ENCODE measurements around the gene SKOR1. TPM values are rescaled to one million over a fixed set of nuclear protein-coding genes. Genes with fewer than 3 reads are reported as not detected.

SKOR1 gene
- total RNA-seq, 1 experiment from 2014 or later = 0.22 TPM

DNA sequence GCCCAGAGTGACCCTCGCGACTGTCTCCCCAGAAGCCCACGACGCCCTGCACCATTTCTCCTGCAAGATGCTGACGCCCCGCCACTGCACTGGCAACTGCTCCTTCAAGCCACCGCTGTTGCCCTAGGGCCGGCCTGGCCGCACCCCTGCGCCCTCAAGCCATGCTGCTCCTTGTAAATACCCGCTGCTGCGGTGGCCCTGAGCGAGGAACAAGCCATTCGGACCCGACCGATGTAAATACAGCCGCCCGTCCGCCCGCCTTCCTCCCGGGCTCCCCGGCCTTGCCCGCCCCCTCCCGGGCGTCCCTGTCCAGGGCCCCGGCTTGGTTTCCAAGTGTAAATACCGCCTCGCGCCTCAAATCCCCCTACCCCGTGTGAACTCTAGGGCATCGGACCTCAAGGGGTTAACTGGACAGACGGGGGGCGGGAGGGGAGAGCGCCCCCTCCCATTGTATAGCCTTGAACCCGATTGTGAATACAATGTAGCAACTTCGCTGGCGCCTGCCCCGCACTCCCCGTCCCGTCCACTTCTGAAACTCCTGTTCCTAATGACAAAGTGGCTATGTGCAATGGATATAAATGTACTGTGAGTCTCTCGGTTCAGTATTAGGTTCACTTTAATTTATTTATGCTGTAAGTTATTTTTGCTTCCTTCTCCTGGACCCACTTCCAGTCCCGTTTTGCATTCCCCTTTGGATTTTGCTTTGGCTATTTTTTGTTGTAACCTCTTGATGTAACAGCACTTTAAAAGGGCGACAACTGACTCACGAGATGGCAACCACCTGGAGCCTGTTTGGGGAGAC, 8.6 kb downstream of the SKOR1 start:
- ATAC-seq (peak; percentile 33), DNase-seq (ENCODE audit: low spot score) (peak; percentile 84)
- Mint-ChIP-seq H3K4me1 (peaks cover 53% of the 10 kb centered on the region), H3K27me3 (ENCODE audit: low read depth) (peaks cover 100% of the 10 kb centered on the region), H3K36me3 (no peaks in the 10 kb centered on the region), H3K27ac (no peak overlapping the region), H3K4me3 (peak overlapping the region; percentile 73), H3K9me3 (no peaks in the 10 kb centered on the region)
- ChIA-PET CTCF (interaction anchor here (0.9 to 2.7 kb wide), 5 partner anchors 9 to 377 kb away, joined by 3 to 31 read pairs (median 16); partner anchors contain the start of gene SKOR1), POLR2A (no interaction called here)
- TF ChIP-seq, protein P1, sequence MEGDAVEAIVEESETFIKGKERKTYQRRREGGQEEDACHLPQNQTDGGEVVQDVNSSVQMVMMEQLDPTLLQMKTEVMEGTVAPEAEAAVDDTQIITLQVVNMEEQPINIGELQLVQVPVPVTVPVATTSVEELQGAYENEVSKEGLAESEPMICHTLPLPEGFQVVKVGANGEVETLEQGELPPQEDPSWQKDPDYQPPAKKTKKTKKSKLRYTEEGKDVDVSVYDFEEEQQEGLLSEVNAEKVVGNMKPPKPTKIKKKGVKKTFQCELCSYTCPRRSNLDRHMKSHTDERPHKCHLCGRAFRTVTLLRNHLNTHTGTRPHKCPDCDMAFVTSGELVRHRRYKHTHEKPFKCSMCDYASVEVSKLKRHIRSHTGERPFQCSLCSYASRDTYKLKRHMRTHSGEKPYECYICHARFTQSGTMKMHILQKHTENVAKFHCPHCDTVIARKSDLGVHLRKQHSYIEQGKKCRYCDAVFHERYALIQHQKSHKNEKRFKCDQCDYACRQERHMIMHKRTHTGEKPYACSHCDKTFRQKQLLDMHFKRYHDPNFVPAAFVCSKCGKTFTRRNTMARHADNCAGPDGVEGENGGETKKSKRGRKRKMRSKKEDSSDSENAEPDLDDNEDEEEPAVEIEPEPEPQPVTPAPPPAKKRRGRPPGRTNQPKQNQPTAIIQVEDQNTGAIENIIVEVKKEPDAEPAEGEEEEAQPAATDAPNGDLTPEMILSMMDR (IDR thresholded peaks at IDR 0.05) = peak; percentile 30
- TF ChIP-seq FOXK1 (CRISPR knock-in tag; IDR thresholded peaks at IDR 0.05) = peak; percentile 63; the same call in 1 of the 2 replicates
- TF ChIP-seq EMX1 (CRISPR knock-in tag; IDR thresholded peaks at IDR 0.05) = no peak

DNA sequence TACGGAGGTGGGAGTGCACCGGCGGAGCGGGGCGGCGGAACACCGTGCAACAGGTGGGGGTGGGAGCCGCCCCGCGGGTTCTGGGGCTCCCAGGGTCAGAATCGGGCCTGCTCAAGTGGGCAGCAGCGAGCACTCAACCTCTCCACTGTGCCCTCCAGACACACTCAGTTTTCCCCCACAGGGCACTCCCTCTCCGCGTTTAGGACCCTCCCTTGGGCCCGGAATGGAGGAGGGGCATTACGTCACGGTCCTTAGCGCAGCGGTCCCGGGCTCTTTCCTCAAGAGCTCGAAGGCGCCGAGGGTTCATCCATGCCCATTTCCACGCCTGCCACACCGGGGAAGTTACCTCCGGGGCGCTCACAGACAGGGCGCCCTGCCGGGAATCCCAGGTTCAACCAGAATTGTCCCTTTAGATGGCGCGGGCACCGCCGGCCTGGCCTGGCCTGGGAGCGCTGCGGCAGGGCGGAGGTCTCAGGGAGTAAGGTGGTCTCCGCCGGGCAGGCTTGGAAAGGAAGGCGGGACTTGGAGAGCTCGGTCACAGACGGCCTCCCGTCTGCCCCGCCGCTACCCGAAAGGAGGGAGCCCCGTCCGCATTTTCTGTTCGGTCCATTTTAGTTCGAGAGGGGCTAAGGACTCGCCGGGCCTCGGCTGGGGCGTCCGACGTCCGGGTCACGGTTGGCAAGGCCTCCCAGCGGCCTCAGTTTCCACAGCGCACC, 9.4 kb downstream of the SKOR1 start:
- no peaks in the 10 kb centered on the region for H3K9me3 Mint-ChIP-seq
- DNase-seq (ENCODE audit: low spot score) = peak; percentile 56
- no peak overlapping the region for H3K27ac Mint-ChIP-seq
- ChIA-PET POLR2A (no interaction called here), CTCF (interaction anchor here (0.8 to 2.4 kb wide), 10 partner anchors 9 to 398 kb away, joined by 3 to 31 read pairs (median 6); partner anchors contain the start of gene SKOR1)
- no peaks in the 10 kb centered on the region for H3K36me3 Mint-ChIP-seq
- H3K27me3 Mint-ChIP-seq (ENCODE audit: low read depth) = peaks cover 98% of the 10 kb centered on the region
- peak overlapping the region; percentile 73 for H3K4me3 Mint-ChIP-seq
- TF ChIP-seq NFATC4 (CRISPR knock-in tag; IDR thresholded peaks at IDR 0.05) = no peak
- TF ChIP-seq, protein P2, sequence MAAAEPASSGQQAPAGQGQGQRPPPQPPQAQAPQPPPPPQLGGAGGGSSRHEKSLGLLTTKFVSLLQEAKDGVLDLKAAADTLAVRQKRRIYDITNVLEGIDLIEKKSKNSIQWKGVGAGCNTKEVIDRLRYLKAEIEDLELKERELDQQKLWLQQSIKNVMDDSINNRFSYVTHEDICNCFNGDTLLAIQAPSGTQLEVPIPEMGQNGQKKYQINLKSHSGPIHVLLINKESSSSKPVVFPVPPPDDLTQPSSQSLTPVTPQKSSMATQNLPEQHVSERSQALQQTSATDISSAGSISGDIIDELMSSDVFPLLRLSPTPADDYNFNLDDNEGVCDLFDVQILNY (CRISPR knock-in tag; IDR thresholded peaks at IDR 0.05) = peak; percentile 50; the same call in 1 of the 2 replicates
- TF ChIP-seq, protein P3, sequence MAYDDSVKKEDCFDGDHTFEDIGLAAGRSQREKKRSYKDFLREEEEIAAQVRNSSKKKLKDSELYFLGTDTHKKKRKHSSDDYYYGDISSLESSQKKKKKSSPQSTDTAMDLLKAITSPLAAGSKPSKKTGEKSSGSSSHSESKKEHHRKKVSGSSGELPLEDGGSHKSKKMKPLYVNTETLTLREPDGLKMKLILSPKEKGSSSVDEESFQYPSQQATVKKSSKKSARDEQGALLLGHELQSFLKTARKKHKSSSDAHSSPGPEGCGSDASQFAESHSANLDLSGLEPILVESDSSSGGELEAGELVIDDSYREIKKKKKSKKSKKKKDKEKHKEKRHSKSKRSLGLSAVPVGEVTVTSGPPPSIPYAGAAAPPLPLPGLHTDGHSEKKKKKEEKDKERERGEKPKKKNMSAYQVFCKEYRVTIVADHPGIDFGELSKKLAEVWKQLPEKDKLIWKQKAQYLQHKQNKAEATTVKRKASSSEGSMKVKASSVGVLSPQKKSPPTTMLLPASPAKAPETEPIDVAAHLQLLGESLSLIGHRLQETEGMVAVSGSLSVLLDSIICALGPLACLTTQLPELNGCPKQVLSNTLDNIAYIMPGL (CRISPR knock-in tag; IDR thresholded peaks at IDR 0.05) = peak; percentile 58; the same call in 1 of the 2 replicates
- ATAC-seq = peak; percentile 8
- H3K4me1 Mint-ChIP-seq = peaks cover 51% of the 10 kb centered on the region

DNA sequence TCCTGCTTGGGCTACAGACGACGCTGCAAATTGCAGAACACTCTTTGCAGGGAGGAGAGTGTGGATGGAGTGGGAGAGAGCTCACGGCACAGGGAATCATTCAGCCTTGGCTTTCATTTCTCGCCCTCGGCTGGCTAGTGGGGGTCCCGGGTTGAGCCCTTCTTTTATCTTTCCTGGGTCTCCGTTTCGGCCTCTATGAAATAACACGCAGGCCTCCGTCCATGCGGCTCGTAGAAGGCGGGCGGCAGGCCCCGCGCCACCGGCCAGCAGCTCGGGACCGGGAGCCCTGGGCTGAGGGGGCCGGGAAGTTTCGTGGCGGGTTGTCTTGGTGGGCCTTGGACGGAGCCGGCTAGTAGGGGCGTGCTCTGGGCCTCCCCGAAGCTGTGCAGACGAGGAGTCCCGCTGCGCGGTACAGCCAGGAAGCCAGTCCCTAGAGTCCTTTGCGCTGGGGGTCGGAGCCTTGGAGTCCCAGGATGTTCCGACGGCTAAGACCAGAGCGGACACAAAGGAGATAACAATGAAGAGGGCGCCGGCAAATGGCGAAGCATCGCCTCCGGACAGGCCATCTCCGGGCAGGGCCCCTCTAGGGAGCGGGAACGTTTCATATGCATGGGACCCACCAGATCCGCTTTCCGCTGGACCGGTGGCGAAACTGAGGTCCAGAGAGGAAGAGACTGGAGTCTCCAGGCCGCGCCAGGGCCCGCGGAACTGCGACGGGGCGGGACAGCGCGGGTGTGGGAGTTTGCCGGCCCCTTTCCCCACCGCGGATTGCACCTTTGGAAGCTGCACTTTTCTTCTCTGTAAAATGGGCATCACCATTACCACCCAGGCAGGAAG, 10.2 kb downstream of the SKOR1 start:
- DNase-seq (ENCODE audit: low spot score) (peak; percentile 56), ATAC-seq (peak; percentile 0; the same call in 1 of the 2 replicates)
- Mint-ChIP-seq H3K27me3 (ENCODE audit: low read depth) (peaks cover 94% of the 10 kb centered on the region), H3K4me1 (peaks cover 45% of the 10 kb centered on the region), H3K27ac (no peak overlapping the region), H3K4me3 (peak overlapping the region; percentile 73), H3K36me3 (peaks cover 2% of the 10 kb centered on the region; the same call in 1 of the 2 replicates), H3K9me3 (no peaks in the 10 kb centered on the region)
- no peak for TF ChIP-seq NFYB (CRISPR knock-in tag; conservative IDR thresholded peaks at IDR 0.05; ENCODE audit: low read depth)
- no peak for TF ChIP-seq FOXJ3 (CRISPR knock-in tag; IDR thresholded peaks at IDR 0.05; ENCODE audit: borderline replicate concordance)
- TF ChIP-seq ETV6 (CRISPR knock-in tag; IDR thresholded peaks at IDR 0.05) = 0 out of 2 replicates have a peak, but pooled peaks have one; percentile 8
- TF ChIP-seq, protein P4, sequence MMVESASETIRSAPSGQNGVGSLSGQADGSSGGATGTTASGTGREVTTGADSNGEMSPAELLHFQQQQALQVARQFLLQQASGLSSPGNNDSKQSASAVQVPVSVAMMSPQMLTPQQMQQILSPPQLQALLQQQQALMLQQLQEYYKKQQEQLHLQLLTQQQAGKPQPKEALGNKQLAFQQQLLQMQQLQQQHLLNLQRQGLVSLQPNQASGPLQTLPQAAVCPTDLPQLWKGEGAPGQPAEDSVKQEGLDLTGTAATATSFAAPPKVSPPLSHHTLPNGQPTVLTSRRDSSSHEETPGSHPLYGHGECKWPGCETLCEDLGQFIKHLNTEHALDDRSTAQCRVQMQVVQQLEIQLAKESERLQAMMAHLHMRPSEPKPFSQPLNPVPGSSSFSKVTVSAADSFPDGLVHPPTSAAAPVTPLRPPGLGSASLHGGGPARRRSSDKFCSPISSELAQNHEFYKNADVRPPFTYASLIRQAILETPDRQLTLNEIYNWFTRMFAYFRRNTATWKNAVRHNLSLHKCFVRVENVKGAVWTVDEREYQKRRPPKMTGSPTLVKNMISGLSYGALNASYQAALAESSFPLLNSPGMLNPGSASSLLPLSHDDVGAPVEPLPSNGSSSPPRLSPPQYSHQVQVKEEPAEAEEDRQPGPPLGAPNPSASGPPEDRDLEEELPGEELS (CRISPR knock-in tag; IDR thresholded peaks at IDR 0.05) = no peak
- TF ChIP-seq ZNF396 (CRISPR knock-in tag; IDR thresholded peaks at IDR 0.05; ENCODE audit: borderline replicate concordance) = no peak
- TF ChIP-seq, protein P5, sequence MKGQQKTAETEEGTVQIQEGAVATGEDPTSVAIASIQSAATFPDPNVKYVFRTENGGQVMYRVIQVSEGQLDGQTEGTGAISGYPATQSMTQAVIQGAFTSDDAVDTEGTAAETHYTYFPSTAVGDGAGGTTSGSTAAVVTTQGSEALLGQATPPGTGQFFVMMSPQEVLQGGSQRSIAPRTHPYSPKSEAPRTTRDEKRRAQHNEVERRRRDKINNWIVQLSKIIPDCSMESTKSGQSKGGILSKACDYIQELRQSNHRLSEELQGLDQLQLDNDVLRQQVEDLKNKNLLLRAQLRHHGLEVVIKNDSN (CRISPR knock-in tag; IDR thresholded peaks at IDR 0.05) = no peak
- peak; percentile 80 for TF ChIP-seq ZNF121 (CRISPR knock-in tag; IDR thresholded peaks at IDR 0.05)
- TF ChIP-seq EMX1 (CRISPR knock-in tag; IDR thresholded peaks at IDR 0.05) = no peak
- TF ChIP-seq, protein P3 (CRISPR knock-in tag; IDR thresholded peaks at IDR 0.05) = peak; percentile 9; the same call in 1 of the 2 replicates
- TF ChIP-seq, protein P2 (CRISPR knock-in tag; IDR thresholded peaks at IDR 0.05) = 0 out of 2 replicates have a peak, but pooled peaks have one; percentile 53
- TF ChIP-seq SOX15 (CRISPR knock-in tag; IDR thresholded peaks at IDR 0.05) = no peak
- peak; percentile 55; the same call in 1 of the 2 replicates for TF ChIP-seq MYBL2 (CRISPR knock-in tag; IDR thresholded peaks at IDR 0.05)
- CTCF ChIA-PET = interaction anchor here (0.6 to 2.4 kb wide), 19 partner anchors 9 to 889 kb away, joined by 3 to 31 read pairs (median 4); partner anchors contain the start of gene SKOR1
- POLR2A ChIA-PET = no interaction called here

Measured in WTC11 (cell line).